PC-3 (cell line): ENCODE results near the gene PAOX. TPM values are rescaled to one million over a fixed set of nuclear protein-coding genes. Genes with fewer than 3 reads are reported as not detected.

Source experiments
- ATAC-seq: fragments of 200-7000 bp; cut with Tn5 transposase; 2 replicates; pipeline ENCODE4 v1.9.1; 2020; ENCODE audit warnings: mild to moderate bottlenecking, moderate library complexity
- BruUV-seq: library from RNA; stranded (reverse); fragments of 400-500 nt; replicated peaks from 2 replicates; lab custom pipeline; 2021; lab: Mats Ljungman, UMichigan
- CTCF ChIA-PET: fragments of 300-600 bp; sonication (Branson Sonifier 250); formaldehyde crosslinking; loops from one replicate; lab custom pipeline; 2022; ENCODE audit warnings: antibody characterized with exemption; lab: Charles Lee
- POLR2A ChIA-PET: fragments of 300-600 bp; sonication (Branson Sonifier 250); formaldehyde crosslinking; loops from one replicate; lab custom pipeline; 2022; ENCODE audit warnings: antibody characterized with exemption; ENCODE audit not compliant: unreplicated experiment; lab: Charles Lee
- DNase-seq: peaks from one replicate; pipeline ENCODE4 v3.0.0-alpha.2; 2015
- H2AFZ ChIP-seq: fragments of 300-600 bp; sonication (generic); 2 replicates; pipeline ENCODE4 v1.6.0; 2016; ENCODE audit warnings: antibody characterized with exemption, low read length
- H3F3A ChIP-seq: fragments of 300-600 bp; sonication (generic); one replicate; pipeline ENCODE4 v1.6.0; 2017; ENCODE audit warnings: antibody characterized with exemption, low read length, control low read depth, mild to moderate bottlenecking; ENCODE audit not compliant: unreplicated experiment
- H3K27ac ChIP-seq: fragments of 300-600 bp; sonication (generic); 2 replicates; pipeline ENCODE4 v1.5.1; 2016; ENCODE audit warnings: mild to moderate bottlenecking, low read length
- H3K27me3 ChIP-seq: fragments of 300-600 bp; sonication (generic); 2 replicates; pipeline ENCODE4 v1.6.1; 2016; ENCODE audit warnings: low read length, mixed read lengths
- H3K36me3 ChIP-seq: fragments of 300-600 bp; sonication (generic); 2 replicates; pipeline ENCODE4 v1.6.1; 2016; ENCODE audit warnings: low read depth, mixed run types, low read length, mixed read lengths
- H3K4me1 ChIP-seq: fragments of 300-600 bp; sonication (generic); 2 replicates; pipeline ENCODE4 v1.5.1; 2016; ENCODE audit warnings: low read length; ENCODE audit not compliant: insufficient read depth
- H3K4me2 ChIP-seq: fragments of 300-600 bp; sonication (generic); 2 replicates; pipeline ENCODE4 v1.6.0; 2016; ENCODE audit warnings: low read length
- H3K4me3 ChIP-seq: fragments of 300-600 bp; sonication (generic); 2 replicates; pipeline ENCODE4 v1.5.1; 2016; ENCODE audit warnings: mild to moderate bottlenecking, low read length, mixed read lengths
- H3K79me2 ChIP-seq: fragments of 300-600 bp; sonication (generic); 2 replicates; pipeline ENCODE4 v1.6.1; 2017; ENCODE audit warnings: low read length, mixed read lengths
- H3K9ac ChIP-seq: fragments of 300-600 bp; sonication (generic); 2 replicates; pipeline ENCODE4 v1.6.0; 2016; ENCODE audit warnings: mild to moderate bottlenecking, low read length
- H3K9me2 ChIP-seq: fragments of 300-600 bp; sonication (generic); replicated peaks from 2 replicates; pipeline ENCODE4 v1.6.1; 2016; ENCODE audit warnings: mixed run types, low read length, mixed read lengths
- H3K9me3 ChIP-seq: fragments of 300-600 bp; sonication (generic); 2 replicates; pipeline ENCODE4 v1.6.1; 2016; ENCODE audit warnings: low read length, mixed read lengths
- H4K20me1 ChIP-seq: fragments of 300-600 bp; sonication (generic); 2 replicates; pipeline ENCODE4 v1.6.1; 2016; ENCODE audit warnings: low read length, mixed read lengths
- EZH2 ChIP-seq: fragments of 300-600 bp; sonication (generic); IDR thresholded peaks from one replicate; pipeline ENCODE4 v1.6.1; 2017; ENCODE audit warnings: antibody characterized with exemption, mild to moderate bottlenecking, low read length; ENCODE audit not compliant: unreplicated experiment
- EZH2phosphoT487 ChIP-seq: fragments of 300-600 bp; sonication (generic); IDR thresholded peaks from 2 replicates; pipeline ENCODE4 v1.6.1; 2018; ENCODE audit warnings: mild to moderate bottlenecking, antibody characterized with exemption, low read length, borderline replicate concordance
- intact Hi-C: fragments of 100-400 bp; cut with micrococcal nuclease; formaldehyde crosslinking; loops from 2 replicates; pipeline ENCODE4 v1.9.0; 2023
- total RNA-seq: library from RNA; depleted of rRNA; stranded (reverse); fragments of >200 nt; gene quantifications from 2 replicates; pipeline ENCODE4 v1.2.3, GENCODE V29; 2014
- TF ChIP-seq, protein P1 (sequence below): fragments of 300-600 bp; sonication (generic); conservative IDR thresholded peaks from 2 replicates; pipeline ENCODE4 v1.5.1; 2017; ENCODE audit warnings: antibody characterized with exemption, low read depth, mild to moderate bottlenecking, low read length

Gene PAOX
- total RNA-seq, 1 experiment from 2014 or later, result 4.1 TPM

DNA sequence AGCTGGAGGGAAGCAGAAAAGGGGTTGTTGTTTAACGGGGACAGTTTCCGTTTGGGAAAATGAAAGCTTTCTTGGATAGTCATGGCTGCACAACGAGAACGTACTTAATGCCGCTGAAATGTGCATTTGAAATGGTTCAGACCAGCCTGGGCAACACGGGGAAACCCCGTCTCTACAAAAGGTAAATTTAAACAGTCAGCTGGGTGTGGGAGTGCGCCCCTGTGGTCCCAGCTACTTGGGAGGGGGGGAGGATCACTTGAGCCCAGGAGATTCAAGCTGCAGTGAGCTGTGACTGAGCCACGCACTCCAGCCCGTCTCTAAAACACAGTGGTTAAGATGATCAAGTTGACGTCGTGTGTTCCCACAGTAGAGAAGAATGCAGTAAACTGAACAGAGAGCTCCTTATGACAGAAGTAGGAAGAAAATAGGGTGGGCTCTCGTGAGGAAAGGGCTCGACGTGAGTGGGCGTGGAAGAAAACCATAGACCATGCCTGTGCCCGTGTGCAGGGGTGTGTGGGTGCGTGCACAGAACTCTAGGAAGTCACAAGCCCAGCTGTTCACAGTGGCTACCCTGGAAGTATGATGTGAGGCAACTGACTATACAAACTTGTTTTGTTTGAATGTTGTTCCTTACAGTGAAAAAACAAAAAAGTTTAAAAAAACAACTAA is 17.2 kb upstream of the PAOX start:
- Histone ChIP-seq H3K9me3 (no peaks in the 10 kb centered on the region), H2AFZ (no peak overlapping the region), H3K36me3 (peaks cover 12% of the 10 kb centered on the region; the same call in 1 of the 2 replicates), H3K4me2 (no peak overlapping the region), H4K20me1 (no peaks in the 10 kb centered on the region), H3K27me3 (no peaks in the 10 kb centered on the region), H3K9ac (no peak overlapping the region), H3K4me1 (no peaks in the 10 kb centered on the region), H3F3A (no peaks in the 10 kb centered on the region), H3K27ac (no peak overlapping the region), H3K79me2 (no peaks in the 10 kb centered on the region), H3K9me2 (no peaks in the 10 kb centered on the region), H3K4me3 (no peak overlapping the region)
- BruUV-seq, result no TSS peak
- no peak for DNase-seq
- CTCF ChIA-PET, result no interaction called here
- POLR2A ChIA-PET, result no interaction called here
- ATAC-seq, result no peak
- TF ChIP-seq EZH2phosphoT487 (no peak), EZH2 (no peak)
- TF ChIP-seq, protein P1, sequence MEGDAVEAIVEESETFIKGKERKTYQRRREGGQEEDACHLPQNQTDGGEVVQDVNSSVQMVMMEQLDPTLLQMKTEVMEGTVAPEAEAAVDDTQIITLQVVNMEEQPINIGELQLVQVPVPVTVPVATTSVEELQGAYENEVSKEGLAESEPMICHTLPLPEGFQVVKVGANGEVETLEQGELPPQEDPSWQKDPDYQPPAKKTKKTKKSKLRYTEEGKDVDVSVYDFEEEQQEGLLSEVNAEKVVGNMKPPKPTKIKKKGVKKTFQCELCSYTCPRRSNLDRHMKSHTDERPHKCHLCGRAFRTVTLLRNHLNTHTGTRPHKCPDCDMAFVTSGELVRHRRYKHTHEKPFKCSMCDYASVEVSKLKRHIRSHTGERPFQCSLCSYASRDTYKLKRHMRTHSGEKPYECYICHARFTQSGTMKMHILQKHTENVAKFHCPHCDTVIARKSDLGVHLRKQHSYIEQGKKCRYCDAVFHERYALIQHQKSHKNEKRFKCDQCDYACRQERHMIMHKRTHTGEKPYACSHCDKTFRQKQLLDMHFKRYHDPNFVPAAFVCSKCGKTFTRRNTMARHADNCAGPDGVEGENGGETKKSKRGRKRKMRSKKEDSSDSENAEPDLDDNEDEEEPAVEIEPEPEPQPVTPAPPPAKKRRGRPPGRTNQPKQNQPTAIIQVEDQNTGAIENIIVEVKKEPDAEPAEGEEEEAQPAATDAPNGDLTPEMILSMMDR, result no peak
- intact Hi-C loops, result no loop called here

DNA sequence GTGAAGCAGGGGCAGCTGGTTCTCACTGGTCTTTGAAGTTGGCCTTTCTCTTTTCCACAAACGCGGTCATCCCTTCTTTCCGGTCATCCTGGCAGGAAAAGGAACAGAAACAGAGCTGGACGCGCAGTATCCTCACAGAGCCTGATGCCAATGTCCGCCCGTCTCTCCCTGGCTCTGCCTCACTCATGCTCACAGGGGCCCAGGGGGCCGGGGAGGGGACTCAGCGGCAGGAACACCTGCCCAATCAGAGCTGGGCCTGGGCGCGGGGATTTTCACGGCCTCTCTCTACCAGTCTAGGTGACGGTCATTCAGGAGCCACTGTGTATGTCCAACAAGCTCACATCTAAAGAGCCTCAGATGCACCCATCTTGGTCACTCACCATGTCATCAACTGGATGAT is 16.2 kb upstream of the PAOX start:
- Histone ChIP-seq H3K27me3 (no peaks in the 10 kb centered on the region), H3F3A (no peaks in the 10 kb centered on the region), H3K9me2 (no peaks in the 10 kb centered on the region), H4K20me1 (no peaks in the 10 kb centered on the region), H3K4me2 (no peak overlapping the region), H3K27ac (no peak overlapping the region), H2AFZ (no peak overlapping the region), H3K4me1 (no peaks in the 10 kb centered on the region), H3K36me3 (peaks cover 12% of the 10 kb centered on the region; the same call in 1 of the 2 replicates), H3K4me3 (no peak overlapping the region), H3K9ac (no peak overlapping the region), H3K79me2 (no peaks in the 10 kb centered on the region), H3K9me3 (no peaks in the 10 kb centered on the region)
- POLR2A ChIA-PET, result no interaction called here
- CTCF ChIA-PET, result no interaction called here
- BruUV-seq, result no TSS peak
- DNase-seq (no peak), ATAC-seq (no peak)
- TF ChIP-seq, protein P1, result no peak
- no peak for TF ChIP-seq EZH2
- TF ChIP-seq EZH2phosphoT487, result no peak
- intact Hi-C loops, result no loop called here
